B cell (primary cell): ENCODE results near the gene FURIN. TPM values are rescaled to one million over a fixed set of nuclear protein-coding genes. Genes with fewer than 3 reads are reported as not detected.

Experiments used
- ATAC-seq: fragments of 200-7000 bp; cut with Tn5 transposase; one replicate; pipeline ENCODE4 v1.10.0; 2021; ENCODE audit warnings: low read depth, mild to moderate bottlenecking, moderate number of reproducible peaks, moderate library complexity
- CTCF ChIA-PET: fragments of 350-600 bp; sonication (Branson Sonifier 250); formaldehyde crosslinking; loops from one replicate; lab custom pipeline; 2021; ENCODE audit warnings: antibody characterized with exemption, inconsistent platforms; lab: Charles Lee
- POLR2A ChIA-PET: fragments of 350-600 bp; sonication (Branson Sonifier 250); formaldehyde crosslinking; loops from one replicate; lab custom pipeline; 2021; ENCODE audit warnings: antibody characterized with exemption; lab: Charles Lee
- DNase-seq: peaks from one replicate; pipeline ENCODE4 v3.0.0; 2013
- H2AFZ ChIP-seq: 2 replicates; pipeline ENCODE4 v1.6.1; 2012; ENCODE audit warnings: mild to moderate bottlenecking, low read depth, low read length; ENCODE audit not compliant: insufficient read depth, poor library complexity, severe bottlenecking
- H3K27ac ChIP-seq, 2 donors: 1 replicate in 1 of 2; 2 replicates in 1 of 2; pipeline ENCODE4 v1.5.1; 2012 to 2013; ENCODE audit warnings: low read length in 2 of 2, mild to moderate bottlenecking in 2 of 2, moderate library complexity in 1 of 2
- H3K27me3 ChIP-seq, 4 experiments: fragments of 200-600 bp in 1 of 4; sonication (generic) in 1 of 4; replicated peaks in 1 of 4; 1 replicate in 2 of 4; 2 replicates in 2 of 4; pipeline versions ENCODE4 v1.6.1 to v1.7.0; 2013 to 2016; ENCODE audit warnings: low read length in 3 of 4, mild to moderate bottlenecking in 2 of 4, mixed read lengths in 1 of 4, moderate library complexity in 1 of 4; ENCODE audit not compliant: insufficient read depth in 4 of 4, control insufficient read depth in 3 of 4; ENCODE audit errors: control extremely low read depth in 1 of 4
- H3K36me3 ChIP-seq, 2 experiments: replicated peaks in 1 of 2; 1 replicate in 1 of 2; 2 replicates in 1 of 2; pipeline versions ENCODE4 v1.6.1 to v1.7.1; 2013; ENCODE audit warnings: low read length in 1 of 2; ENCODE audit not compliant: insufficient read depth in 2 of 2, control insufficient read depth in 1 of 2; ENCODE audit errors: control extremely low read depth in 1 of 2, extremely low read depth in 1 of 2
- H3K4me1 ChIP-seq, 2 donors: fragments of 200-600 bp in 1 of 2; sonication (generic) in 1 of 2; 1 replicate in 1 of 2; 2 replicates in 1 of 2; pipeline versions ENCODE4 v1.5.1 to v1.6.1; 2013 to 2017; ENCODE audit warnings: low read length in 2 of 2; ENCODE audit not compliant: control insufficient read depth in 2 of 2, insufficient read depth in 2 of 2
- H3K4me2 ChIP-seq: replicated peaks from 2 replicates; pipeline ENCODE3; 2012; ENCODE audit warnings: mild to moderate bottlenecking, low read depth, low read length; ENCODE audit not compliant: poor library complexity, severe bottlenecking
- H3K4me3 ChIP-seq, 5 experiments: fragments of 200-600 bp in 1 of 5; sonication (generic) in 1 of 5; 1 replicate in 3 of 5; 2 replicates in 2 of 5; pipeline versions ENCODE4 v1.5.1 to v1.7.0; 2011 to 2016; ENCODE audit warnings: low read length in 4 of 5, mild to moderate bottlenecking in 4 of 5, low read depth in 2 of 5, control low read depth in 1 of 5, moderate library complexity in 1 of 5; ENCODE audit not compliant: insufficient read depth in 1 of 5; ENCODE audit errors: control extremely low read depth in 1 of 5, extremely low read depth in 1 of 5
- H3K79me2 ChIP-seq: fragments of 200-600 bp; sonication (generic); one replicate; pipeline ENCODE4 v1.6.0; 2016; ENCODE audit warnings: low read length; ENCODE audit not compliant: control insufficient read depth, insufficient read depth
- H3K9ac ChIP-seq: fragments of 200-600 bp; sonication (generic); 2 replicates; pipeline ENCODE4 v1.6.1; 2017; ENCODE audit warnings: mild to moderate bottlenecking, low read length, moderate library complexity
- H3K9me3 ChIP-seq, 3 donors: one replicate each; pipeline versions ENCODE4 v1.6.1 to v1.7.1; 2013; ENCODE audit warnings: low read length in 2 of 3; ENCODE audit not compliant: control insufficient read depth in 2 of 3, insufficient read depth in 1 of 3; ENCODE audit errors: control extremely low read depth in 1 of 3
- H4K20me1 ChIP-seq: 2 replicates; pipeline ENCODE4 v1.6.0; 2012; ENCODE audit warnings: mild to moderate bottlenecking, low read length; ENCODE audit not compliant: insufficient read depth, control insufficient read depth, poor library complexity, severe bottlenecking
- H3K27ac Mint-ChIP-seq: one replicate; pipeline ENCODE4 v1.8.0; 2021; ENCODE audit warnings: mixed read lengths
- H3K27me3 Mint-ChIP-seq: one replicate; pipeline ENCODE4 v1.8.0; 2021; ENCODE audit warnings: mixed read lengths
- H3K4me1 Mint-ChIP-seq: one replicate; pipeline ENCODE4 v1.8.0; 2021; ENCODE audit warnings: mixed read lengths
- H3K4me3 Mint-ChIP-seq: one replicate; pipeline ENCODE4 v1.8.0; 2021; ENCODE audit warnings: mixed read lengths
- H3K9me3 Mint-ChIP-seq: one replicate; pipeline ENCODE4 v1.8.0; 2022; ENCODE audit warnings: mixed read lengths; ENCODE audit not compliant: insufficient read depth
- EZH2 ChIP-seq: IDR thresholded peaks from 2 replicates; pipeline ENCODE4 v1.6.1; 2012; ENCODE audit warnings: borderline replicate concordance, low read depth, mild to moderate bottlenecking, moderate library complexity, low read length; ENCODE audit not compliant: insufficient read depth, poor library complexity, severe bottlenecking
- WGBS: methylation state at CpG from one replicate; pipeline ENCODE4 v1.1.5; 2013; ENCODE audit warnings: missing lambda C conversion rate; ENCODE audit not compliant: insufficient coverage; 5-methylcytosine and 5-hydroxymethylcytosine counted together
- intact Hi-C: fragments of 100-400 bp; cut with micrococcal nuclease; formaldehyde crosslinking; loops from one replicate; pipeline ENCODE4 v1.10.0; 2022
- polyA plus RNA-seq: library from polyadenylated mRNA; depleted of rRNA; stranded (reverse); fragments of >200 nt; gene quantifications from 2 replicates; pipeline ENCODE4 v1.2.3, GENCODE V29; 2012
- total RNA-seq, 2 donors: library from RNA; stranded (reverse); fragments of 120-200 nt in 1 of 2; gene quantifications; 1 replicate in 1 of 2; 2 replicates in 1 of 2; pipeline versions ENCODE4 v1.2.3 to v1.2.4, GENCODE V29; 2013 to 2022
- TF ChIP-seq, protein P1 (sequence below): fragments of 200-600 bp; IDR thresholded peaks from one replicate; pipeline ENCODE4 v1.8.0; 2022; ENCODE audit warnings: antibody characterized with exemption, mild to moderate bottlenecking

The FURIN gene
- total and polyA plus RNA-seq, 2 donors (not counting 1 experiment from before 2014, with no cell fraction given): 31.6 to 66.7 TPM

DNA sequence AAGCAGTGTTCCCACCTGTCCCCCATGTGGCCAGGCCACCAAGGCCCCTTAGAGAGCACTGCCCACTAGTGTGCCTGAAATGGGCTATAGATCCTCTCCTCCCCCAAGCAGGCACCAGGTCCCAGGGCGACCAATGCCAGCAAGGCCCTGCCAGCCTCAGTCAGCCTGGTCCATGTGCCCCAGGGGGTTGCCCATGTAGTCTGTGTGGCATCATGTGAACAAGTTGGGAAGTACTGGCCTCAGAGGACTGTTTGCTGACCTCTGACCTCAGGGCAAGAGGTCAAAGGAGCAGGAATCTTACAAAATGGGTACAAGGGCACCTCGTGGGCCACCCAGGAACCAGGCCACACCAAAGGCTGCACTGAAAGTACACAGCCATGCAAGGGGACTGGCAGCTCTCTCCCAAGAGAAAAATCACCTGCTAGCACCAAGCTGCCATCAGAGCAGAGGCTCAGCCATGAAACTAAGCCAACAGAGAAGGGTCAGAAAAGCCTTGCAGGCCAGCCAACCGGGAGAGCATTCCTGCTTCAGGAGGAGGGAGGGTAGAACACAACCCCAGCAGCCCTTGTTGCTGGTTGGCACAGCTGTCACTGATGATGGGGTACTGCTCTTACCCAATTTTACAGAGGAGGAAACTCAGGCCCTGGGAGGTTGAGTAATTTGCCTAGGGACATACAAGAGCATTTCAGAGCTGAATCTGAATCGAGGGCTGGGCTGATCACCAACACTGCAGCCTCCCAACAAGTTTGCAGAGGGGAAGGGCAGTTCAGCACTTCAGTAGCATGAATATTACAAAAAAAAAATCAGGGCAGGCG, 5.2 kb upstream of the FURIN start:
- Histone ChIP-seq H4K20me1 (no peaks in the 10 kb centered on the region), H3K4me3 (no peak overlapping the region), H3K27ac (no peak overlapping the region), H3K36me3 (no peaks in the 10 kb centered on the region), H3K79me2 (no peaks in the 10 kb centered on the region), H3K4me2 (no peak overlapping the region), H3K9ac (no peak overlapping the region), H3K4me1 (peaks cover under 1 to 11% of the 10 kb centered on the region in 2 donors), H3K27me3 (no peaks in the 10 kb centered on the region), H2AFZ (no peak overlapping the region), H3K9me3 (no peaks in the 10 kb centered on the region)
- no peak for ATAC-seq
- Mint-ChIP-seq H3K4me3 (no peak overlapping the region), H3K9me3 (no peaks in the 10 kb centered on the region), H3K4me1 (peaks cover 14% of the 10 kb centered on the region), H3K27ac (peak overlapping the region; percentile 62), H3K27me3 (no peaks in the 10 kb centered on the region)
- 80% methylated on average over 5 of the region's 5 CpGs for WGBS
- no peak for DNase-seq
- TF ChIP-seq EZH2: no peak
- TF ChIP-seq, protein P1, sequence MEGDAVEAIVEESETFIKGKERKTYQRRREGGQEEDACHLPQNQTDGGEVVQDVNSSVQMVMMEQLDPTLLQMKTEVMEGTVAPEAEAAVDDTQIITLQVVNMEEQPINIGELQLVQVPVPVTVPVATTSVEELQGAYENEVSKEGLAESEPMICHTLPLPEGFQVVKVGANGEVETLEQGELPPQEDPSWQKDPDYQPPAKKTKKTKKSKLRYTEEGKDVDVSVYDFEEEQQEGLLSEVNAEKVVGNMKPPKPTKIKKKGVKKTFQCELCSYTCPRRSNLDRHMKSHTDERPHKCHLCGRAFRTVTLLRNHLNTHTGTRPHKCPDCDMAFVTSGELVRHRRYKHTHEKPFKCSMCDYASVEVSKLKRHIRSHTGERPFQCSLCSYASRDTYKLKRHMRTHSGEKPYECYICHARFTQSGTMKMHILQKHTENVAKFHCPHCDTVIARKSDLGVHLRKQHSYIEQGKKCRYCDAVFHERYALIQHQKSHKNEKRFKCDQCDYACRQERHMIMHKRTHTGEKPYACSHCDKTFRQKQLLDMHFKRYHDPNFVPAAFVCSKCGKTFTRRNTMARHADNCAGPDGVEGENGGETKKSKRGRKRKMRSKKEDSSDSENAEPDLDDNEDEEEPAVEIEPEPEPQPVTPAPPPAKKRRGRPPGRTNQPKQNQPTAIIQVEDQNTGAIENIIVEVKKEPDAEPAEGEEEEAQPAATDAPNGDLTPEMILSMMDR: no peak
- intact Hi-C loops: no loop called here
- ChIA-PET CTCF (interaction anchor here (1.0 to 1.4 kb wide), 2 partner anchors 23 to 46 kb away, joined by 3 read pairs; no protein-coding TSS in a partner anchor), POLR2A (no interaction called here)

DNA sequence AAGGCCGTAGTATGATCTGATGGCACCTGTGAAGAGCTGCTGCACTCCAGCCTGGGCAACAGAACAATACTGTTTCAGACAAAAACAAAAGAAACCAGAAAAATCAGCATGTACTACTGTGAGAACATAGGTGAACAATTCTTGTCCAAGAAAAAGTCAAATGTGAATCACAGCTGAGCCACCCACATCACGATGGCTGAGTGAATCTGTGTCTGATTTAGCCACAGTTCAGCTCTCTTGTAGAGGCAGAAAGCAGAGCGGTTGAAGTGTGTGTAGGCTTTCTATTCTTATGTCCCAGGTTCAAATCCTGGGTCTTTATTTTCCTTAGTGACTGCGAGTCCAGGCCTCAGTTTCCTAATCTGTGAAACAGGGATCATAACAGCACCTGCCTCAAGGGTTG, 4.4 kb upstream of the FURIN start:
- no peak for DNase-seq
- no peak overlapping the region for H2AFZ ChIP-seq
- Mint-ChIP-seq H3K27me3 (no peaks in the 10 kb centered on the region), H3K27ac (no peak overlapping the region), H3K4me3 (no peak overlapping the region), H3K4me1 (peaks cover 16% of the 10 kb centered on the region), H3K9me3 (no peaks in the 10 kb centered on the region)
- no peaks in the 10 kb centered on the region for H4K20me1 ChIP-seq
- H3K4me1 ChIP-seq: peaks cover under 1 to 11% of the 10 kb centered on the region in 2 donors
- POLR2A ChIA-PET: interaction anchor here (0.6 kb wide), 1 partner anchor 10 kb away, joined by 3 read pairs; no protein-coding TSS in a partner anchor
- H3K4me2 ChIP-seq: no peak overlapping the region
- no peak overlapping the region for H3K27ac ChIP-seq
- intact Hi-C loops: no loop called here
- no peaks in the 10 kb centered on the region for H3K36me3 ChIP-seq
- H3K9me3 ChIP-seq: no peaks in the 10 kb centered on the region
- ATAC-seq: no peak
- H3K9ac ChIP-seq: no peak overlapping the region
- TF ChIP-seq, protein P1: no peak
- TF ChIP-seq EZH2: no peak
- H3K27me3 ChIP-seq: no peaks in the 10 kb centered on the region
- CTCF ChIA-PET: interaction anchor here (1.0 to 1.4 kb wide), 3 partner anchors 22 to 105 kb away, joined by 3 read pairs; no protein-coding TSS in a partner anchor
- 91% methylated on average over 4 of the region's 4 CpGs for WGBS
- no peaks in the 10 kb centered on the region for H3K79me2 ChIP-seq
- H3K4me3 ChIP-seq: no peak overlapping the region
